ENCODE data around the gene RAB10.
"Not testable (repeated sequence)": the region's sequence is repeated elsewhere in the genome, so short reads cannot be mapped to it uniquely, and the experiment has no call there.

The RAB10 gene

GRCh38 chr2:26100384-26100783 is 66.5 kb downstream of the RAB10 start:
- FAIRE-seq: no peak

GRCh38 chr2:26103752-26104151 is 69.9 kb downstream of the RAB10 start:
- FAIRE-seq: no peak

- FAIRE-seq: not testable (repeated sequence)
Observed at GRCh38 chr2:26108701-26109100, 74.8 kb downstream of the RAB10 start.

GRCh38 chr2:26112201-26112600 is 78.3 kb downstream of the RAB10 start:
- no peak for FAIRE-seq

- no peak for FAIRE-seq
Observed at GRCh38 chr2:26114151-26114550, 80.3 kb downstream of the RAB10 start.

GRCh38 chr2:26118682-26119081 is 84.8 kb downstream of the RAB10 start:
- FAIRE-seq: no peak

- no peak for FAIRE-seq
Observed at GRCh38 chr2:26119521-26119920, 85.6 kb downstream of the RAB10 start.

- FAIRE-seq: no peak
Observed at GRCh38 chr2:26122630-26123029, 88.7 kb downstream of the RAB10 start.

GRCh38 chr2:26123426-26123825 is 89.5 kb downstream of the RAB10 start:
- no peak for FAIRE-seq

GRCh38 chr2:26126074-26126473 is 92.2 kb downstream of the RAB10 start:
- FAIRE-seq: no peak

- FAIRE-seq: no peak
Observed at GRCh38 chr2:26128176-26128575, 94.3 kb downstream of the RAB10 start.

GRCh38 chr2:26130763-26131162 is 96.9 kb downstream of the RAB10 start:
- no peak for FAIRE-seq

GRCh38 chr2:26136451-26136850 is 102.6 kb downstream of the RAB10 start:
- FAIRE-seq: no peak

- FAIRE-seq: no peak
Observed at GRCh38 chr2:26139269-26140183, 105.6 kb downstream of the RAB10 start.

GRCh38 chr2:26141145-26141769 is 107.4 kb downstream of the RAB10 start:
- FAIRE-seq: no peak

GRCh38 chr2:26144031-26144430 is 110.1 kb downstream of the RAB10 start:
- FAIRE-seq: no peak

- FAIRE-seq: no peak
Observed at GRCh38 chr2:26144953-26145680, 111.2 kb downstream of the RAB10 start.

GRCh38 chr2:26148501-26148900 is 114.6 kb downstream of the RAB10 start:
- FAIRE-seq: no peak

GRCh38 chr2:26150243-26150642 is 116.4 kb downstream of the RAB10 start:
- FAIRE-seq: no peak

GRCh38 chr2:26157580-26157979 is 123.7 kb downstream of the RAB10 start:
- FAIRE-seq: no peak

GRCh38 chr2:26161926-26162325 is 128.0 kb downstream of the RAB10 start:
- no peak for FAIRE-seq

- FAIRE-seq: no peak
Observed at GRCh38 chr2:26162963-26163362, 129.1 kb downstream of the RAB10 start.

GRCh38 chr2:26164231-26164630 is 130.3 kb downstream of the RAB10 start:
- no peak for FAIRE-seq
